ENCODE measurements around the gene HSF4.

Gene HSF4

DNA sequence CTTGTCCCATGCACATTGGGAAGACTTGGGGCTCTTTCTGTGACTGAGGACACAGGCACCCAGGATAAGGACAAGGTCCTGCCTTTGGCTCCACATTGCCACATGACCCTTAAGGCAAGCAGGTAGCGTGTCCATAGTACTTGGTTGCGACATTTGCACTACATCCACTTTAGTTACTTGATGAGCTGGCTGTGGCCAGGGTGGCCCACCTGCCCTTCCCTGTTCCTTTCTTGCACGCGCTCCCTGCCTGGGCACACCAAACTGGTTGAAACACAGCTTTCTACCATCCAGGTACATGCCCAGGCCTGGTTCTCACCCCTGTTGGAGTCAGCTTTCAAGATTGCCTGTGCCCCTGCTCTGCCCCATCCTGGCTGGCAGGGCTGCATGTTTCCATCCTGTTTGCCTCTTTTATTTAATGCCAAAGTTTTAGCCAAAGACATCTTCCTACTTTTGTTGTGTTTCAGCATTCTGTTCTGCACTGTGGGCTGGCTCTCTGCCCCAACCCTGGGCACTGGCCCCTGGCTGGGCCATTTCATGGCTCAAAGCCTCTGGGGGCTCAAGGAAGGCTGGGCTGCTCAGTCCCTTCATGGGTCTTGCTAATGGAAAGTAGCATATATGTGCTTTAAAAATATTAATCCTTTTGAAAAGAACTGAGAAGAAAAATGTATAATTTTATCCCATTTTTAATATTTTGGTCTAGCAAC lies 17.0 kb upstream of the HSF4 start:
- DNase-seq (ENCODE audit: extremely low spot score), result no peak
- no peak for TF ChIP-seq ZNF384 (IDR thresholded peaks at IDR 0.05)
- POLR2A ChIA-PET, result no interaction called here
- CTCF ChIA-PET, result no interaction called here

DNA sequence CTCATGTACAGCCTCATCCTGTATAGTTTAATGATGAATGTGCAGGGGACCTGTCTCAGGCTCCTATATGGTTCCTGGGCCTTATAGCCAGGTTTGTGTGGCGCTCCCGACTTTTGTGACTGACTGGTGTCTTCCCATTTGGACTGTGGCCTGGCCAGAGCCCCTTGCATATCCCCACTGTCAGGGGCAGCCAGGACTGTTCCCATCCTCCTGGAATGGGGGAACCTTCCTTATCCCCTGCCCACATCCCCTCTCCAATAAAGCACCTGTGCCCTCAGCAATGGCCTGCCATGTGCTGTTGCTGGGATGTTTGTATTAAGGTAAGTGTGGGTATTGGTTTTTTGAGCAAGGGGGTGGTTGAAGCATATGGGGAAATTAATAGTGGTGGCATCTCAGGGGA lies 16.3 kb upstream of the HSF4 start:
- ChIA-PET POLR2A (no interaction called here), CTCF (no interaction called here)
- TF ChIP-seq ZNF384 (IDR thresholded peaks at IDR 0.05) (no peak), L3MBTL2 (conservative IDR thresholded peaks at IDR 0.05) (no peak), NFRKB (IDR thresholded peaks at IDR 0.05) (no peak), FOXM1 (IDR thresholded peaks at IDR 0.05; ENCODE audit: borderline replicate concordance) (no peak), HDGF (IDR thresholded peaks at IDR 0.05; ENCODE audit: borderline replicate concordance) (no peak), CTBP1 (IDR thresholded peaks at IDR 0.05; ENCODE audit: borderline replicate concordance) (no peak)
- no peak for DNase-seq (ENCODE audit: extremely low spot score)

DNA sequence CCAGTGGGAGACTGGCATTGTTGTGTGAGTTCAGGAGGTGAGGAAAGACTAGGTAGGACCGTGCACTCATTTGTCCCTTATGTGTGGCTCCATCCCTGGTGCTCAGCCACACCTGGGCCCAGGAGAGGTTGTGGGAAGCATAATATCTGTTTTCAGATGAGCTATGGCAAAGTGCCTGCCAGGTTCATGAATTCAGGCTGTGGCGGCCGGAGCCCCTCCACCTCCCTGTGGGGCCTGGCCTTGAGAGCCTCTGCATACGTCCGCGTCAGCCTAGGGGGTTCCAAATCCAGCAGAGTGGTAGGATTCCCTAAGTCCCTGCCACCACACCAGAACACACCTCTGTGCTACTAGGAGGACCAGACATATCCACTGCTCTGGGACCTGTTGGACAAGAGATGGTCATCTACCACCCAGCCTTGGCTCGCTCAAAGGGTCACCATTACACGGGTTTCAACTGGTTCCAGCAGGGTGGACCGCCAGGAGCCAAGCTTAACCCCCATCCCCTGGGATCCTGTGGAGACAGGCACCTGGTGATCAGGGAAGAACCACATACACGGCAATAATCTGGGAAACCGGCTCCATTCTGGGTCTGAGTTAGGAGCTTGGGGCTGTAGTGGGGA lies 15.8 kb upstream of the HSF4 start:
- no peak for TF ChIP-seq FOXA1 (IDR thresholded peaks at IDR 0.05)
- TF ChIP-seq, protein P1, sequence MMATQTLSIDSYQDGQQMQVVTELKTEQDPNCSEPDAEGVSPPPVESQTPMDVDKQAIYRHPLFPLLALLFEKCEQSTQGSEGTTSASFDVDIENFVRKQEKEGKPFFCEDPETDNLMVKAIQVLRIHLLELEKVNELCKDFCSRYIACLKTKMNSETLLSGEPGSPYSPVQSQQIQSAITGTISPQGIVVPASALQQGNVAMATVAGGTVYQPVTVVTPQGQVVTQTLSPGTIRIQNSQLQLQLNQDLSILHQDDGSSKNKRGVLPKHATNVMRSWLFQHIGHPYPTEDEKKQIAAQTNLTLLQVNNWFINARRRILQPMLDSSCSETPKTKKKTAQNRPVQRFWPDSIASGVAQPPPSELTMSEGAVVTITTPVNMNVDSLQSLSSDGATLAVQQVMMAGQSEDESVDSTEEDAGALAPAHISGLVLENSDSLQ (IDR thresholded peaks at IDR 0.05), result no peak
- TF ChIP-seq NFRKB (IDR thresholded peaks at IDR 0.05), result no peak
- no peak for TF ChIP-seq L3MBTL2 (conservative IDR thresholded peaks at IDR 0.05)
- no peak for TF ChIP-seq LEF1 (IDR thresholded peaks at IDR 0.05; ENCODE audit: borderline replicate concordance)
- ChIA-PET CTCF (no interaction called here), POLR2A (no interaction called here)
- no peak for DNase-seq (ENCODE audit: extremely low spot score)

DNA sequence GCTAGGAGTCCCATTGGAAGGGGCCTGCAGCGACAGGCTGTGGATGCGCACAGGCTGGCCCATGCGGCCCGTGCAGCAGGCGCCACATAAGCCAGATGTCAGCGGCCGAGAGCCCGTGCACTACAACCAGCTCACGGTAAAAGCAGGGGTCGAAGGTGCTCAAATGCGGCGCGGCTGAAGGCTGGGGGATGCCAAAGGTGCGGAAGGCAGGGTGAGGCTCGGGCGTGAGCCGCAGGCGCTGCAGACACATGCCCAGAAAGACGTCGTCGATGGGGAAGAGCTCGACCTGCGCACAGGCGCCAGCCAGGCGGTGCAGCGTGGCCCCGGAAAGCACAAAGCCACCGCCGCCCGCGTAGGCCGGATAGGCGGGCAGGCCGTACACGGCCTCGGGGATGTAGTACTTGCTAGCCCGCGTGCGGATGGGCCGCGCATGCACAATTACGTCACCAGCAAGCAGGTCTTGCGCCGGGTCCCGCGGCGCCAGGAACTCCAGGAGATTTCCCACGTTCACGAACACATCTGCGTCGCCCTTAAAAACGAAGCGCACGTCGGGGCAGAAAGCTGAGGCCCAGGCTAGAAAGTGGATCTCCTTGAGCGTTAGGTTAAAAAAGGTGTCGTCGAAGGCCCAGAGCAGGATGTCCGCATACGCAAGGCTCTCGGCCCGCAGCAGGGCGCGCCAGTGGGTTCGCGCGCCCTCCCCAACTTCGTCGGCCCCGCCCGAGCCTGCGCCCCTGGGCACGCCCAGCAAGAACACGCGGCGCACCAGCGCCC lies 15.1 kb upstream of the HSF4 start:
- TF ChIP-seq HDGF (IDR thresholded peaks at IDR 0.05; ENCODE audit: borderline replicate concordance) (no peak), ARNT (IDR thresholded peaks at IDR 0.05) (no peak), LEF1 (IDR thresholded peaks at IDR 0.05; ENCODE audit: borderline replicate concordance) (no peak), FOXA1 (IDR thresholded peaks at IDR 0.05) (no peak), SP1 (IDR thresholded peaks at IDR 0.05) (no peak), NFRKB (IDR thresholded peaks at IDR 0.05) (no peak), ELF4 (IDR thresholded peaks at IDR 0.05) (no peak), TARDBP (IDR thresholded peaks at IDR 0.05) (no peak)
- ChIA-PET POLR2A (no interaction called here), CTCF (no interaction called here)
- no peak for DNase-seq (ENCODE audit: extremely low spot score)

DNA sequence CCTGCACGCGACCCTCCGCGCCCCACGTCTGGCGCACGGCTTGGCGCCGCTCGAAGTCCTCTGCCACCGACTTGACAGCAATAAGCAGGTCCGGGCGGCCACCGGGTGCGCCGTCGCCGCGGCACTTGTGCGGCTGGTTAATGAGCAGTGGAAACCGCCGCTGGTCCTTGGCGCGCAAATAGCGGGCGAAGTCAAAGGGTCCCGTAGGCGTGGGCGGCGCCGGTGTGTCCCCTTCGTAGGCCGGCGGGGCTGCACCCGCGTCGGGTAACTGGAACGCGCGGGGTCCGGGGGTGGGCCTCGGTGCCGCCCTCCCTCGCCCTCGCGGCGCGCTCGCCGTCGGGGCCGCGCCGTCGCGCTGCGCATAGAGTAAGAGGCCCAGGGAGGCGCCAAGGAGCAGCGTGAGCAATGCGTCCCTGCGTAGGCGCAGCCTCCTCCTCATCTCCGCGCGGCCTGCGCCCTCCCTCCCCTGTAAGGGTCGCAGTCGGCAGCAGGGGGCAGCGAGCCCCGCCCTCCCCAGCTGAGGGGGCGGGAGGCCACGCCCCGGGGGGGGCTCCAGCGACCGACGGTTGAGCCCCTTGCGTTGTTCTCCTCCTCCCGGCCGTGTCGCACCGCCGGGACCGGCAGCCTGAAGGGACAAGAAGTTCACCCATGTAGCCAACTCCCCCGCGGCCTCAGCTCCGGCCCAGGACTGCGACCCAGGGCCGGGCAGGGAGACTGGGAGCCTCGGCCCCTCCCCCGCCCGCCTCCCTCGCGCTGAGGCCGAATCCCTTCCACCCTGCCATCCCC lies 14.3 kb upstream of the HSF4 start:
- CTCF ChIA-PET, result interaction anchor here (1.6 kb wide), 1 partner anchor 137 kb away, joined by 5 read pairs; no protein-coding TSS in a partner anchor
- DNase-seq (ENCODE audit: extremely low spot score), result no peak
- POLR2A ChIA-PET, result no interaction called here

DNA sequence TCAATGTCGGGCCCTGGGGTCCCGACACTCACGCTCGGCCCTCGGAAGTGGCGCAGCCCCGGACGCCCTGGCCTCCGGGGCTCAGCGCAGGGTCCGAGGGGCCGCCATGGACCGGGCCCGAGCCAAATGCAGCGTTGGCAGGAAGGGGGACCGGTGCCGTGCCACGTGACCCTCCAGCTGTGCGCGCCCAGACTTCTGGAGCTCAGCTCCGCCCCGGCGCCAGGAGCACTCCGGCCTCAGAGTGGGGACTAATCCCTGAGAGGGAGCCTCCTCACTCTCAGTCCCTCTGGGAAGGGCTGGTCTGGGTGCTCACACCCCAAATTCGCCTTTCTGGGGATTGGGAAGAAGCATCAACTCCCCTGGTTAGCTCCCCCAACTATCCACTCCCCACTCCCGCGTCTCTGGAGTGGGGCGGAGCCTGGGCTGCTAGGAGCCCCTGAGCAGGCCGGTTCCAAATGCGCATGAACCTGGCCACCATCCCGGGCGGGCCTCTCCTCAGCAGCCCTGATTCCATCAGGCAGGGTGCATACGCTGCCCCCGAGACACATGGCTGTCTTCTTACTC lies 13.6 kb upstream of the HSF4 start, which contains the start of gene B3GNT9:
TSS of gene B3GNT9 (minus strand) at position 166 of the 564 bp plus-strand sequence. CDS start 513 bp downstream, outside the sequence.
- TF ChIP-seq LEF1 (IDR thresholded peaks at IDR 0.05; ENCODE audit: borderline replicate concordance), result no peak
- DNase-seq (ENCODE audit: extremely low spot score), result no peak
- CTCF ChIA-PET, result interaction anchor here (1.6 kb wide), 1 partner anchor 138 kb away, joined by 5 read pairs; no protein-coding TSS in a partner anchor
- POLR2A ChIA-PET, result interaction anchor here (2.3 kb wide), 1 partner anchor 190 kb away, joined by 5 read pairs; the partner anchor contains the start of gene CES3

More for the DNA sequence above, 14.3 kb upstream of the HSF4 start:
- TF ChIP-seq FOXM1 (IDR thresholded peaks at IDR 0.05; ENCODE audit: borderline replicate concordance), result no peak
- no peak for TF ChIP-seq LEF1 (IDR thresholded peaks at IDR 0.05; ENCODE audit: borderline replicate concordance)
- no peak for TF ChIP-seq CTBP1 (IDR thresholded peaks at IDR 0.05; ENCODE audit: borderline replicate concordance)
- TF ChIP-seq BHLHE40 (IDR thresholded peaks at IDR 0.05; ENCODE audit: borderline replicate concordance), result no peak
- TF ChIP-seq ARNT (IDR thresholded peaks at IDR 0.05), result no peak
- no peak for TF ChIP-seq FOXK2 (IDR thresholded peaks at IDR 0.05)
- no peak for TF ChIP-seq SP1 (IDR thresholded peaks at IDR 0.05)
- TF ChIP-seq ZNF384 (IDR thresholded peaks at IDR 0.05), result no peak
- TF ChIP-seq ELF4 (IDR thresholded peaks at IDR 0.05), result no peak
- no peak for TF ChIP-seq TARDBP (IDR thresholded peaks at IDR 0.05)
- no peak for TF ChIP-seq NFRKB (IDR thresholded peaks at IDR 0.05)

DNA sequence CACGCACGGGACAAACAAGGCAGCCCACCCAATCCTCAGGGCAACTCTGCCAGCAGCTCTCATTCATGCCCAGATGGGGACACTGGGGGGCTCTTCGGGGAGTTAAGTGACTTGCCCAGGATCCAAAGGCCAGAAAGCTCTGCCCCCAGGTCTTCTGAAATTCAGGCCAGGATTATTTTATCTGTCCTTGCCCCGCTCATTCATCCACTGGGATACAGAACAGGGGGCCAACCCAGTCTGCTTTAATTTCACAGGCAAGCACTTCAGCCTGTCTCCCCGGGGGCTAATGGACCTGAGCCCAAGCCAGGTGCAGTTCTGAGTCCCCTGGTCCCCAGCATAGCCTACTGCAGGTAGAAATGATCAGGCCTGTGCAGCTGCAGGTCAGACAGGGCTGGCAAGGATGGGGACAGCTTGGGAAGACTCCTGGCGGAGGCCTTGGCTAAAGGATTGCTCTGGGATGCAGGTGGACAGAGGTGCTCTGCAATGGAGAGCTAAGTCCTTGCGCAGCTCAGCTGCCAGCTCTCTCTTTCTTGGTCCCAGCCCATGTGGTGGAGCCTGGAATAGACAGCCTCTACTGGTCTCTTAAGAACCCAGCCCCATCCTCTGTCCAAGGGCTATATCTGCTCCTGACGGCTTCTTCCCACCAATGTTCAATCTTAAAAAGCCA lies 13.0 kb upstream of the HSF4 start:
- ChIA-PET CTCF (interaction anchor here (1.6 kb wide), 2 partner anchors 134 to 138 kb away, joined by 4 to 5 read pairs; no protein-coding TSS in a partner anchor), POLR2A (interaction anchor here (2.3 kb wide), 1 partner anchor 191 kb away, joined by 5 read pairs; the partner anchor contains the start of gene CES3)
- no peak for DNase-seq (ENCODE audit: extremely low spot score)
- TF ChIP-seq ARNT (IDR thresholded peaks at IDR 0.05) (no peak), ELF4 (IDR thresholded peaks at IDR 0.05) (no peak), HDGF (IDR thresholded peaks at IDR 0.05; ENCODE audit: borderline replicate concordance) (no peak), BHLHE40 (IDR thresholded peaks at IDR 0.05; ENCODE audit: borderline replicate concordance) (no peak), TARDBP (IDR thresholded peaks at IDR 0.05) (no peak), CTBP1 (IDR thresholded peaks at IDR 0.05; ENCODE audit: borderline replicate concordance) (no peak), FOXM1 (IDR thresholded peaks at IDR 0.05; ENCODE audit: borderline replicate concordance) (no peak)
- TF ChIP-seq, protein P1 (IDR thresholded peaks at IDR 0.05), result no peak
